ENCODE data around the gene UTP3.
"Not testable (repeated sequence)": the region's sequence is repeated elsewhere in the genome, so short reads cannot be mapped to it uniquely, and the experiment has no call there.

Gene UTP3

DNA sequence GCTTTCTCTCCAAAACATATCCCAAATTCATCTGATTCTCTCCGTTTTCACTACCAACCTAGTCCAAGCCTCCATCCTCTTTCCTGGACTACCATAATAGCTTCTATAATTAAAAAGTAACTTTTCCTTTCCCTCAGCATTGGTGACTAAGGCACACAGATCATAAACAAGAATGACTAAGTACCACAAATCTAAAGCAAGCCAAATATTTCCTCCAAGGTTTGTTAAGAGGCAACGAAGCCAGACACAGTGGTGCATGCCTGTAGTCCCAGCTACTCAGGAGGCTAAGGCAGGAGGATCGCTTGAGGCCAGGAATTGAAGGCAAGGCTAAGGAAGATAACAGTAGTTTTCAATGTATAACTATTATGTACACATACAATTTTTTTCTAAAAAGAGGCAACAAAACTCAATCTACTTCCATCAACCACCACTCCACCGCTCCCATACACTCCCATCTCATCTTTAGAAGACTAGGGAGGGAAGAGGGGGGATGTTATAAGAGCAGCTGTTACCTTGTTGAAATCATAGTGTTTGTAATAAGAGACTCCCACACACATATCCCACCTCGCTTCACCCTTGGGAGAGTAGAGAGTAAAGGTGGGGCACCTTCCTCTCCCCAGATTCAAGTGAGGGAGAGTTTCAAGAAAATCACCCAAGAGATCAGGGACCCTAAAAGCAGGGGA, 17.9 kb upstream of the UTP3 start:
- Histone ChIP-seq H3K4me1 (ENCODE audit: control insufficient read depth, insufficient read depth, low read length) (peaks cover 17% of the 10 kb centered on the region), H3K9me3 (replicated peaks; ENCODE audit: low read length) (no peaks in the 10 kb centered on the region), H3K4me3 (ENCODE audit: low read length) (no peak overlapping the region), H3K27me3 (ENCODE audit: control insufficient read depth, insufficient read depth, low read length) (peaks cover 3% of the 10 kb centered on the region), H3K4me2 (ENCODE audit: low read length) (no peak overlapping the region), H3K36me3 (ENCODE audit: insufficient read depth, low read length) (no peaks in the 10 kb centered on the region), H3K9ac (ENCODE audit: low read depth, low read length) (no peak overlapping the region)

DNA sequence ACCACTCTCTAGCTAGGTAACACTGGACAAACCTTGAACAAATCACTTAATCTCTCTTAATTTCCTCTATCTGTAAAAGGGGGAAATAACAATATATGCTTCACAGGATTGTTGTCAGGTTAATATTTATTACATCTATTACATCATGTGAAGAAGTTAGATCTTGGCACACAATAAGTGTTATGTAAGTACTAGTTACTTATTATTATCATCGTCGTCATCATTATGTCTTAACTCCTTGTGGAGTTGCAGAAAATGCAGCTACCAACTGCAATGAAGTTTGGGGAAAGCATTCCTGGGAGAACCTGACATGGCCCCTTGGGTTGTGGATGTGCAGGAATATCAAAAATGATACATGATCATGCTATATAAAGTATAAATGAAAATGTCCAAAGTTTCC, 17.2 kb upstream of the UTP3 start:
- no peaks in the 10 kb centered on the region for H3K9me3 ChIP-seq (replicated peaks; ENCODE audit: low read length)
- H3K27me3 ChIP-seq (ENCODE audit: control insufficient read depth, insufficient read depth, low read length), result peaks cover 3% of the 10 kb centered on the region
- no peak overlapping the region for H3K4me3 ChIP-seq (ENCODE audit: low read length)
- no peak overlapping the region for H3K9ac ChIP-seq (ENCODE audit: low read depth, low read length)
- H3K4me1 ChIP-seq (ENCODE audit: control insufficient read depth, insufficient read depth, low read length), result peaks cover 14% of the 10 kb centered on the region
- H3K4me2 ChIP-seq (ENCODE audit: low read length), result no peak overlapping the region
- H3K36me3 ChIP-seq (ENCODE audit: insufficient read depth, low read length), result no peaks in the 10 kb centered on the region

- H3K4me3 ChIP-seq (ENCODE audit: low read length), result no peak overlapping the region
- no peaks in the 10 kb centered on the region for H3K36me3 ChIP-seq (ENCODE audit: insufficient read depth, low read length)
- no peaks in the 10 kb centered on the region for H3K9me3 ChIP-seq (replicated peaks; ENCODE audit: low read length)
- peaks cover 9% of the 10 kb centered on the region for H3K4me1 ChIP-seq (ENCODE audit: control insufficient read depth, insufficient read depth, low read length)
- H3K4me2 ChIP-seq (ENCODE audit: low read length), result no peak overlapping the region
- H3K9ac ChIP-seq (ENCODE audit: low read depth, low read length), result no peak overlapping the region
- peaks cover 3% of the 10 kb centered on the region for H3K27me3 ChIP-seq (ENCODE audit: control insufficient read depth, insufficient read depth, low read length)
Measured at GRCh38 chr4:70674191-70674590, 14.1 kb upstream of the UTP3 start.

- no peak overlapping the region for H3K9ac ChIP-seq (ENCODE audit: low read depth, low read length)
- no peak overlapping the region for H3K4me2 ChIP-seq (ENCODE audit: low read length)
- no peaks in the 10 kb centered on the region for H3K36me3 ChIP-seq (ENCODE audit: insufficient read depth, low read length)
- H3K4me1 ChIP-seq (ENCODE audit: control insufficient read depth, insufficient read depth, low read length), result peaks cover 9% of the 10 kb centered on the region
- H3K9me3 ChIP-seq (replicated peaks; ENCODE audit: low read length), result no peaks in the 10 kb centered on the region
- H3K4me3 ChIP-seq (ENCODE audit: low read length), result no peak overlapping the region
- peaks cover 3% of the 10 kb centered on the region for H3K27me3 ChIP-seq (ENCODE audit: control insufficient read depth, insufficient read depth, low read length)
Measured at GRCh38 chr4:70674731-70675130, 13.6 kb upstream of the UTP3 start.

DNA sequence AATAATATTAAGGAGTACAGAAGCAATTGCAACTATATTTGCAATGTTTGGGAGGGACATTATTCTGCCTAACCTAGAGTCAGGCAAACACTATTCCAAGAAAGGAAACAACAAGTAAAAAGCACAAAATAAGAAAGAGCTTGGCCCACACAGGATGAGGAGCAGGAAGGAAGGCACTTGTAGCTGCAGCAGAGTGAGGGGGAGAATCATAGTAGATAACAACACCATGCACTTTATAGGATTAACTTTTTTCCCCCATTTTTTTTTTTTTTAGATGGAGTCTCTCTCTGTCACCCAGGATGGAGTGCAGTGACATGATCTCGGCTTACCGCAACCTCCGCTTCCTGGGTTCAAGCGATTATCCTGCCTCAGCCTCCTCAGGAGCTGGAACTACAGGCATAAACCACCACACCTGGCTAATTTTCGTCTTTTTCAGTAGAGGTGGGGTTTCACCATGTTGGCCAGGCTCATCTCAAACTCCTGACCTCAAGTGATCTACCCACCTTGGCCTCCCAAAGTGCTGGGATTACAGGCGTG, 11.7 kb upstream of the UTP3 start:
- Histone ChIP-seq H3K4me2 (ENCODE audit: low read length) (no peak overlapping the region), H3K4me1 (ENCODE audit: control insufficient read depth, insufficient read depth, low read length) (peaks cover 5% of the 10 kb centered on the region), H3K27me3 (ENCODE audit: control insufficient read depth, insufficient read depth, low read length) (peaks cover 3% of the 10 kb centered on the region), H3K36me3 (ENCODE audit: insufficient read depth, low read length) (no peaks in the 10 kb centered on the region), H3K9ac (ENCODE audit: low read depth, low read length) (no peak overlapping the region), H3K4me3 (ENCODE audit: low read length) (no peak overlapping the region), H3K9me3 (replicated peaks; ENCODE audit: low read length) (no peaks in the 10 kb centered on the region)

DNA sequence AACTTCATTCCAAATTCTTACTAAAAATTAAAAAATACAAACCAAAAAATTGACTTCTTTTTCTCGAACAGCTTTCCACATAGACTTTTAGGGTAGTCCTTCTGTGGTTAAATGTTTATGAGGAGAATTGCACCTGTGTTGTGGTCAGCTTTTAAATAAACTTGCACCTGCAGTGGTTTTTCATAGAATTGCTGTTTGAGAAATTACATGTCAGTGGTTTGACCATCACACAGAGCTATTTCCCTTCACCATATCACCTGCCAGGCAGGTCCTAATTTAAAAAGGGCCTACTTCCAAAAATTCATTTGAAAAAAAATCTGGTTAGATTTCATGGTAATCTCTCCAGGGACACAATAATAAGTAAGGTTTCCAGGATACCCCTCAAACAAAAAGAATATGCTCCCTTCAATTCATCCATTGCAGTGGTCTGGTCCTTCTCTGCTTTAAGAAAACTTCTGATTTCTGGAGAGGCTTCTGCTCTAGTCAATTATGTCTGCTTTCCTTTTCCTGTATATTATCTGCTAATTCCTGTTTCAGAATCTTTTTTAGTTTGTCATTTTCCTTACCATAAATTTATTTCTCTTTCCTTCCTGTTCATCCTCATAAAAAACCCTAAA, 9.8 kb upstream of the UTP3 start:
- Histone ChIP-seq H3K4me3 (ENCODE audit: low read length) (no peak overlapping the region), H3K9me3 (replicated peaks; ENCODE audit: low read length) (no peaks in the 10 kb centered on the region), H3K4me1 (ENCODE audit: control insufficient read depth, insufficient read depth, low read length) (peaks cover 5% of the 10 kb centered on the region), H3K4me2 (ENCODE audit: low read length) (no peak overlapping the region), H3K9ac (ENCODE audit: low read depth, low read length) (no peak overlapping the region), H3K27me3 (ENCODE audit: control insufficient read depth, insufficient read depth, low read length) (peaks cover 3% of the 10 kb centered on the region), H3K36me3 (ENCODE audit: insufficient read depth, low read length) (no peaks in the 10 kb centered on the region)

- no peak overlapping the region for H3K9ac ChIP-seq (ENCODE audit: low read depth, low read length)
- no peaks in the 10 kb centered on the region for H3K9me3 ChIP-seq (replicated peaks; ENCODE audit: low read length)
- no peaks in the 10 kb centered on the region for H3K36me3 ChIP-seq (ENCODE audit: insufficient read depth, low read length)
- H3K27me3 ChIP-seq (ENCODE audit: control insufficient read depth, insufficient read depth, low read length), result no peaks in the 10 kb centered on the region
- H3K4me2 ChIP-seq (ENCODE audit: low read length), result no peak overlapping the region
- H3K4me3 ChIP-seq (ENCODE audit: low read length), result no peak overlapping the region
- H3K4me1 ChIP-seq (ENCODE audit: control insufficient read depth, insufficient read depth, low read length), result peaks cover 5% of the 10 kb centered on the region
Measured at GRCh38 chr4:70680934-70681333, 7.4 kb upstream of the UTP3 start.

GRCh38 chr4:70681704-70682103, 6.6 kb upstream of the UTP3 start:
- Histone ChIP-seq H3K4me2 (ENCODE audit: low read length) (no peak overlapping the region), H3K27me3 (ENCODE audit: control insufficient read depth, insufficient read depth, low read length) (no peaks in the 10 kb centered on the region), H3K9ac (ENCODE audit: low read depth, low read length) (no peak overlapping the region), H3K4me3 (ENCODE audit: low read length) (no peak overlapping the region), H3K4me1 (ENCODE audit: control insufficient read depth, insufficient read depth, low read length) (peaks cover 5% of the 10 kb centered on the region), H3K9me3 (replicated peaks; ENCODE audit: low read length) (no peaks in the 10 kb centered on the region), H3K36me3 (ENCODE audit: insufficient read depth, low read length) (no peaks in the 10 kb centered on the region)

DNA sequence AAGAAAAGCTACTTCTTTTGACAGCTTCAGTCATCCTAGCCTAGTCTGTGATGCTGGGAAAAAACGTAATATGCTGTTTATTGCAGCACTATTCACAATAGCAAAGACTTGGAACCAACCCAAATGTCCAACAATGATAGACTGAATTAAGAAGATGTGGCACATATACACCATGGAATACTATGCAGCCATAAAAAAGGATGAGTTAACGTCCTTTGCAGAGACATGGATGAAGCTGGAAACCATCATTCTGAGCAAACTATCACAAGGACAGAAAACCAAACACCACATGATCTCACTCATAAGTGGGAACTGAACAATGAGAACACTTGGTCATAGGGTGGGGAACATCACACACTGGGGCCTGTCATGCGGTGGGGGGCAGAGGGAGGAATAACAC, 6.2 kb upstream of the UTP3 start:
- H3K9me3 ChIP-seq (replicated peaks; ENCODE audit: low read length); H3K9ac ChIP-seq (ENCODE audit: low read depth, low read length); H3K4me2 ChIP-seq (ENCODE audit: low read length); H3K4me3 ChIP-seq (ENCODE audit: low read length); H3K4me1 ChIP-seq (ENCODE audit: control insufficient read depth, insufficient read depth, low read length); H3K27me3 ChIP-seq (ENCODE audit: control insufficient read depth, insufficient read depth, low read length); H3K36me3 ChIP-seq (ENCODE audit: insufficient read depth, low read length): not testable (repeated sequence)

GRCh38 chr4:70687392-70687791, 940 bp upstream of the UTP3 start:
- H3K27me3 ChIP-seq (ENCODE audit: control insufficient read depth, insufficient read depth, low read length), result no peaks in the 10 kb centered on the region
- peak overlapping the region; percentile 91 for H3K9ac ChIP-seq (ENCODE audit: low read depth, low read length)
- H3K9me3 ChIP-seq (replicated peaks; ENCODE audit: low read length), result no peaks in the 10 kb centered on the region
- peak overlapping the region; percentile 93 for H3K4me2 ChIP-seq (ENCODE audit: low read length)
- peaks cover 22% of the 10 kb centered on the region for H3K4me1 ChIP-seq (ENCODE audit: control insufficient read depth, insufficient read depth, low read length)
- H3K36me3 ChIP-seq (ENCODE audit: insufficient read depth, low read length), result peaks cover 13% of the 10 kb centered on the region
- peak overlapping the region; percentile 90 for H3K4me3 ChIP-seq (ENCODE audit: low read length)

DNA sequence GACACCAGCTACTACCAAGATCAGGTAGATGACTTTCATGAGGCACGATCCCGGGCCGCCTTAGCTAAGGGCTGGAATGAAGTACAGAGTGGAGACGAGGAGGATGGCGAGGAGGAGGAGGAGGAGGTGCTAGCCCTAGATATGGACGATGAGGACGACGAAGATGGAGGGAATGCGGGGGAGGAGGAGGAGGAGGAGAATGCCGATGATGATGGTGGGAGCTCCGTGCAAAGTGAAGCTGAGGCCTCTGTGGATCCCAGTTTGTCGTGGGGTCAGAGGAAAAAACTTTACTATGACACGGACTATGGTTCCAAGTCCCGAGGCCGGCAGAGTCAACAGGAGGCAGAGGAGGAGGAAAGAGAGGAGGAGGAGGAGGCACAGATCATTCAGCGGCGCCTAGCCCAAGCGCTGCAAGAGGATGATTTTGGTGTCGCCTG, 481 bp downstream of the UTP3 start:
- H3K9ac ChIP-seq (ENCODE audit: low read depth, low read length), result peak overlapping the region; percentile 91

GRCh38 chr4:70691661-70692060, 3.3 kb downstream of the UTP3 start:
- Histone ChIP-seq H3K4me2 (ENCODE audit: low read length) (peak overlapping the region; percentile 42), H3K4me3 (ENCODE audit: low read length) (no peak overlapping the region), H3K9ac (ENCODE audit: low read depth, low read length) (no peak overlapping the region), H3K27me3 (ENCODE audit: control insufficient read depth, insufficient read depth, low read length) (no peaks in the 10 kb centered on the region), H3K36me3 (ENCODE audit: insufficient read depth, low read length) (peaks cover 13% of the 10 kb centered on the region), H3K4me1 (ENCODE audit: control insufficient read depth, insufficient read depth, low read length) (peaks cover 22% of the 10 kb centered on the region), H3K9me3 (replicated peaks; ENCODE audit: low read length) (no peaks in the 10 kb centered on the region)

More for the DNA sequence above, 481 bp downstream of the UTP3 start:
- Histone ChIP-seq H3K27me3 (ENCODE audit: control insufficient read depth, insufficient read depth, low read length) (no peaks in the 10 kb centered on the region), H3K4me3 (ENCODE audit: low read length) (peak overlapping the region; percentile 90), H3K9me3 (replicated peaks; ENCODE audit: low read length) (no peaks in the 10 kb centered on the region), H3K4me1 (ENCODE audit: control insufficient read depth, insufficient read depth, low read length) (peaks cover 22% of the 10 kb centered on the region), H3K36me3 (ENCODE audit: insufficient read depth, low read length) (peaks cover 13% of the 10 kb centered on the region), H3K4me2 (ENCODE audit: low read length) (peak overlapping the region; percentile 93)

Data from skeletal muscle satellite cell (primary cell).